Mammary epithelial cell (primary cell): ENCODE data around the gene RFXAP.

Experiments
- EZH2 ChIP-seq: IDR thresholded peaks from 2 replicates; pipeline ENCODE4 v1.6.1; 2012; ENCODE audit warnings: low read length, inconsistent platforms, borderline replicate concordance
- TF ChIP-seq, protein P1 (sequence below), 2 donors: IDR thresholded peaks in 1 of 2; conservative IDR thresholded peaks in 1 of 2; 2 replicates each; pipeline ENCODE4 v1.5.1; 2011 to 2012; ENCODE audit warnings: inconsistent platforms in 2 of 2, low read length in 2 of 2, mild to moderate bottlenecking in 2 of 2, control low read depth in 1 of 2, low read depth in 1 of 2; ENCODE audit not compliant: insufficient read depth in 1 of 2; ENCODE audit errors: extremely low read depth in 1 of 2

DNA sequence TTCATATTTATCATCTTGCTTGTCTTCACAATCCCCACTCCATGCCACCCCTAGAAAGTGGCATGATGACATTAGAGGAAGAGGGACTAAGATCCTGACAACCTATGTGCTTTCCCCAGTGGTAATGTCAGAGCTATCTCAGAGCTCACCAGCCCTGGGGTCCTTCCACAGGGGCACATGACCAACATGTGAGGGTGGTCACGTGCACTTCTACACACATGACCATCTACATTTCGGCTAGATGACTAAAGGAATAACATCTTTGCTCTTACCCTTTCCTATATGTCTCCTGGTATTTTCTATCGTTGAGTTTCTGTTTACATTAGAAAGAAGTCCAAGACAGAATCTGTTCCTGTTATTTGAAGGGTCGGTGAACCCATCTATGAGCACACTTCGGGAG is 46.2 kb downstream of the RFXAP start:
- TF ChIP-seq, protein P1, sequence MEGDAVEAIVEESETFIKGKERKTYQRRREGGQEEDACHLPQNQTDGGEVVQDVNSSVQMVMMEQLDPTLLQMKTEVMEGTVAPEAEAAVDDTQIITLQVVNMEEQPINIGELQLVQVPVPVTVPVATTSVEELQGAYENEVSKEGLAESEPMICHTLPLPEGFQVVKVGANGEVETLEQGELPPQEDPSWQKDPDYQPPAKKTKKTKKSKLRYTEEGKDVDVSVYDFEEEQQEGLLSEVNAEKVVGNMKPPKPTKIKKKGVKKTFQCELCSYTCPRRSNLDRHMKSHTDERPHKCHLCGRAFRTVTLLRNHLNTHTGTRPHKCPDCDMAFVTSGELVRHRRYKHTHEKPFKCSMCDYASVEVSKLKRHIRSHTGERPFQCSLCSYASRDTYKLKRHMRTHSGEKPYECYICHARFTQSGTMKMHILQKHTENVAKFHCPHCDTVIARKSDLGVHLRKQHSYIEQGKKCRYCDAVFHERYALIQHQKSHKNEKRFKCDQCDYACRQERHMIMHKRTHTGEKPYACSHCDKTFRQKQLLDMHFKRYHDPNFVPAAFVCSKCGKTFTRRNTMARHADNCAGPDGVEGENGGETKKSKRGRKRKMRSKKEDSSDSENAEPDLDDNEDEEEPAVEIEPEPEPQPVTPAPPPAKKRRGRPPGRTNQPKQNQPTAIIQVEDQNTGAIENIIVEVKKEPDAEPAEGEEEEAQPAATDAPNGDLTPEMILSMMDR (conservative IDR thresholded peaks at IDR 0.05 in 1 of 2, IDR thresholded peaks at IDR 0.05 in 1 of 2; ENCODE audit: extremely low read depth in 1 of 2, insufficient read depth in 1 of 2, low read depth in 1 of 2, low read length in 2 of 2) = no peak
- TF ChIP-seq EZH2 = no peak
